HepG2 (cell line): ENCODE measurements around the gene KATNAL2. TPM values are rescaled to one million over a fixed set of nuclear protein-coding genes. Genes with fewer than 3 reads are reported as not detected.

Source experiments
- FLYWCH1 ChIP-seq: sonication (generic); formaldehyde crosslinking; IDR thresholded peaks from 2 replicates; pipeline ENCODE4 v1.8.1; 2023; ENCODE audit warnings: mild to moderate bottlenecking, missing genetic modification reagents
- HHEX ChIP-seq: IDR thresholded peaks from 2 replicates; pipeline ENCODE4 v1.6.1; 2016; ENCODE audit warnings: control low read depth
- HNRNPLL ChIP-seq: fragments of 200-400 bp; formaldehyde crosslinking; IDR thresholded peaks from 2 replicates; pipeline ENCODE4 v1.6.1; 2017; ENCODE audit warnings: mild to moderate bottlenecking, low read depth, low read length; ENCODE audit not compliant: poor library complexity, severe bottlenecking
- JUND ChIP-seq: sonication (generic); formaldehyde crosslinking; IDR thresholded peaks from 2 replicates; pipeline ENCODE4 v1.8.0; 2022; ENCODE audit warnings: mild to moderate bottlenecking, missing genetic modification reagents
- KLF16 ChIP-seq, 2 experiments: sonication (generic) in 1 of 2; formaldehyde crosslinking in 1 of 2; IDR thresholded peaks; 2 replicates each; pipeline versions ENCODE4 v1.6.1 to v1.8.0; 2016 to 2023; ENCODE audit warnings: missing genetic modification reagents in 2 of 2, missing compliant biosample characterization in 1 of 2
- MED13 ChIP-seq: sonication (generic); formaldehyde crosslinking; IDR thresholded peaks from 2 replicates; pipeline ENCODE4 v1.5.0; 2020; ENCODE audit warnings: missing genetic modification reagents
- NR2F6 ChIP-seq, 2 experiments: IDR thresholded peaks; 2 replicates each; pipeline ENCODE4 v1.6.1; 2016; ENCODE audit warnings: antibody characterized with exemption in 1 of 2, mild to moderate bottlenecking in 1 of 2
- PHF5A ChIP-seq: IDR thresholded peaks from one replicate; pipeline ENCODE4 v1.6.1; 2018; ENCODE audit warnings: low read depth, missing genetic modification reagents; ENCODE audit not compliant: unreplicated experiment
- PRDM4 ChIP-seq: sonication (generic); formaldehyde crosslinking; IDR thresholded peaks from 2 replicates; pipeline ENCODE4 v1.9.0; 2021; ENCODE audit warnings: missing genetic modification reagents, borderline replicate concordance
- RFXANK ChIP-seq: IDR thresholded peaks from 2 replicates; pipeline ENCODE4 v1.6.1; 2016
- SIN3B ChIP-seq: fragments of 150-350 bp; IDR thresholded peaks from 2 replicates; pipeline ENCODE4 v1.6.1; 2014; ENCODE audit warnings: low read length
- ZBTB1 ChIP-seq: sonication (generic); formaldehyde crosslinking; IDR thresholded peaks from 2 replicates; pipeline ENCODE4 v1.4.0; 2020; ENCODE audit warnings: missing genetic modification reagents, borderline replicate concordance
- ZNF275 ChIP-seq: sonication (generic); formaldehyde crosslinking; IDR thresholded peaks from 2 replicates; pipeline ENCODE4 v1.8.0; 2022; ENCODE audit warnings: missing genetic modification reagents, mild to moderate bottlenecking, inconsistent platforms, borderline replicate concordance
- ZNF383 ChIP-seq: sonication (generic); formaldehyde crosslinking; IDR thresholded peaks from 2 replicates; pipeline ENCODE4 v1.4.0; 2020; ENCODE audit warnings: missing genetic modification reagents, mild to moderate bottlenecking, borderline replicate concordance
- ZNF430 ChIP-seq: sonication (generic); formaldehyde crosslinking; IDR thresholded peaks from 2 replicates; pipeline ENCODE4 v1.9.0; 2021; ENCODE audit warnings: mild to moderate bottlenecking, missing genetic modification reagents
- polyA plus RNA-seq, 8 experiments: library from polyadenylated mRNA; depleted of rRNA in 3 of 8; stranded (reverse) in 7 of 8; unstranded in 1 of 8; fragments of >200 nt; fragmentation: Illumina TruSeq in 4 of 8; extraction: Trizol in 4 of 8; gene quantifications; 2 replicates each; pipeline versions ENCODE4 v1.2.1 to v1.2.3, GENCODE V29; 2011 to 2016; ENCODE audit warnings: low read depth in 4 of 8, missing spikeins in 1 of 8, mixed read lengths in 1 of 8; ENCODE audit not compliant: insufficient read depth in 1 of 8
- total RNA-seq, 5 experiments: library from RNA; depleted of rRNA; stranded (reverse); fragments of >200 nt; fragmentation: Illumina TruSeq; extraction: Trizol; gene quantifications; 2 replicates each; pipeline ENCODE4 v1.2.3, GENCODE V29; 2016; ENCODE audit warnings: low read depth in 1 of 5
- TF ChIP-seq, protein P1 (sequence below): IDR thresholded peaks from 2 replicates; pipeline ENCODE4 v1.6.1; 2012; ENCODE audit warnings: low read depth, low read length, improper control_type of control experiment
- TF ChIP-seq, protein P2 (sequence below), 2 experiments: sonication (generic) in 1 of 2; formaldehyde crosslinking in 1 of 2; IDR thresholded peaks; 2 replicates each; pipeline versions ENCODE4 v1.5.1 to v1.6.1; 2011 to 2020; ENCODE audit warnings: borderline replicate concordance in 1 of 2, low read depth in 1 of 2, low read length in 1 of 2, mild to moderate bottlenecking in 1 of 2, missing genetic modification reagents in 1 of 2, moderate library complexity in 1 of 2
- TF ChIP-seq, protein P3 (sequence below): sonication (generic); formaldehyde crosslinking; conservative IDR thresholded peaks from 2 replicates; pipeline ENCODE4 v1.4.0; 2020; ENCODE audit warnings: missing genetic modification reagents
- TF ChIP-seq, protein P4 (sequence below): sonication (generic); formaldehyde crosslinking; conservative IDR thresholded peaks from 2 replicates; pipeline ENCODE4 v1.8.0; 2022; ENCODE audit warnings: missing genetic modification reagents

KATNAL2 gene
- total and polyA plus RNA-seq, 2 of the 13 experiments (the other 11 are each of a cell fraction or from before 2014, with no cell fraction given): not detected

- TF ChIP-seq HNRNPLL (peak; percentile 78), MED13 (CRISPR knock-in tag) (no peak), KLF16 (CRISPR knock-in tag; IDR thresholded peaks at IDR 0.05) (no peak), SIN3B (no peak), JUND (CRISPR knock-in tag) (no peak), ZBTB1 (no peak), HHEX (CRISPR knock-in tag) (no peak), ZNF383 (no peak), NR2F6 (IDR thresholded peaks at IDR 0.05) (no peak), NR2F6 (CRISPR knock-in tag; IDR thresholded peaks at IDR 0.05) (no peak), RFXANK (no peak), PRDM4 (CRISPR knock-in tag) (no peak), FLYWCH1 (no peak), ZNF430 (no peak), PHF5A (CRISPR knock-in tag) (no peak), ZNF275 (CRISPR knock-in tag) (no peak)
- TF ChIP-seq, protein P1, sequence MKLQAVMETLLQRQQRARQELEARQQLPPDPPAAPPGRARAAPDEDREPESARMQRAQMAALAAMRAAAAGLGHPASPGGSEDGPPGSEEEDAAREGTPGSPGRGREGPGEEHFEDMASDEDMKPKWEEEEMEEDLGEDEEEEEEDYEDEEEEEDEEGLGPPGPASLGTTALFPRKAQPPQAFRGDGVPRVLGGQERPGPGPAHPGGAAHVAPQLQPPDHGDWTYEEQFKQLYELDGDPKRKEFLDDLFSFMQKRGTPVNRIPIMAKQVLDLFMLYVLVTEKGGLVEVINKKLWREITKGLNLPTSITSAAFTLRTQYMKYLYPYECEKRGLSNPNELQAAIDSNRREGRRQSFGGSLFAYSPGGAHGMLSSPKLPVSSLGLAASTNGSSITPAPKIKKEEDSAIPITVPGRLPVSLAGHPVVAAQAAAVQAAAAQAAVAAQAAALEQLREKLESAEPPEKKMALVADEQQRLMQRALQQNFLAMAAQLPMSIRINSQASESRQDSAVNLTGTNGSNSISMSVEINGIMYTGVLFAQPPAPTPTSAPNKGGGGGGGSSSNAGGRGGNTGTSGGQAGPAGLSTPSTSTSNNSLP: no peak
- TF ChIP-seq, protein P2, sequence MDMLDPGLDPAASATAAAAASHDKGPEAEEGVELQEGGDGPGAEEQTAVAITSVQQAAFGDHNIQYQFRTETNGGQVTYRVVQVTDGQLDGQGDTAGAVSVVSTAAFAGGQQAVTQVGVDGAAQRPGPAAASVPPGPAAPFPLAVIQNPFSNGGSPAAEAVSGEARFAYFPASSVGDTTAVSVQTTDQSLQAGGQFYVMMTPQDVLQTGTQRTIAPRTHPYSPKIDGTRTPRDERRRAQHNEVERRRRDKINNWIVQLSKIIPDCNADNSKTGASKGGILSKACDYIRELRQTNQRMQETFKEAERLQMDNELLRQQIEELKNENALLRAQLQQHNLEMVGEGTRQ (IDR thresholded peaks at IDR 0.05; ENCODE audit: low read depth, low read length): peak; percentile 45
- TF ChIP-seq, protein P2 (CRISPR knock-in tag; IDR thresholded peaks at IDR 0.05; ENCODE audit: borderline replicate concordance): no peak; the same call in 1 of the 2 replicates
- TF ChIP-seq, protein P3, sequence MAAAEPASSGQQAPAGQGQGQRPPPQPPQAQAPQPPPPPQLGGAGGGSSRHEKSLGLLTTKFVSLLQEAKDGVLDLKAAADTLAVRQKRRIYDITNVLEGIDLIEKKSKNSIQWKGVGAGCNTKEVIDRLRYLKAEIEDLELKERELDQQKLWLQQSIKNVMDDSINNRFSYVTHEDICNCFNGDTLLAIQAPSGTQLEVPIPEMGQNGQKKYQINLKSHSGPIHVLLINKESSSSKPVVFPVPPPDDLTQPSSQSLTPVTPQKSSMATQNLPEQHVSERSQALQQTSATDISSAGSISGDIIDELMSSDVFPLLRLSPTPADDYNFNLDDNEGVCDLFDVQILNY: no peak
- TF ChIP-seq, protein P4, sequence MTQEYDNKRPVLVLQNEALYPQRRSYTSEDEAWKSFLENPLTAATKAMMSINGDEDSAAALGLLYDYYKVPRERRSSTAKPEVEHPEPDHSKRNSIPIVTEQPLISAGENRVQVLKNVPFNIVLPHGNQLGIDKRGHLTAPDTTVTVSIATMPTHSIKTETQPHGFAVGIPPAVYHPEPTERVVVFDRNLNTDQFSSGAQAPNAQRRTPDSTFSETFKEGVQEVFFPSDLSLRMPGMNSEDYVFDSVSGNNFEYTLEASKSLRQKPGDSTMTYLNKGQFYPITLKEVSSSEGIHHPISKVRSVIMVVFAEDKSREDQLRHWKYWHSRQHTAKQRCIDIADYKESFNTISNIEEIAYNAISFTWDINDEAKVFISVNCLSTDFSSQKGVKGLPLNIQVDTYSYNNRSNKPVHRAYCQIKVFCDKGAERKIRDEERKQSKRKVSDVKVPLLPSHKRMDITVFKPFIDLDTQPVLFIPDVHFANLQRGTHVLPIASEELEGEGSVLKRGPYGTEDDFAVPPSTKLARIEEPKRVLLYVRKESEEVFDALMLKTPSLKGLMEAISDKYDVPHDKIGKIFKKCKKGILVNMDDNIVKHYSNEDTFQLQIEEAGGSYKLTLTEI (CRISPR knock-in tag): no peak
Measured at GRCh38 chr18:46917108-46917802, at the start of gene KATNAL2, which contains the start of gene PIAS2 (continued).
